GM12892 (cell line): Measurements from ENCODE around the gene AP3B1.

Source experiments
- POLR2A ChIP-seq: IDR thresholded peaks from 2 replicates; pipeline ENCODE4 v1.6.1; 2011; ENCODE audit warnings: low read depth, low read length, control low read depth
- POLR2AphosphoS5 ChIP-seq: IDR thresholded peaks from 2 replicates; pipeline ENCODE4 v1.6.1; 2011; ENCODE audit warnings: low read depth, low read length, control low read depth
- TAF1 ChIP-seq: IDR thresholded peaks from 2 replicates; pipeline ENCODE4 v1.6.1; 2011; ENCODE audit warnings: low read depth, mild to moderate bottlenecking, control low read depth, low read length, borderline replicate concordance

DNA sequence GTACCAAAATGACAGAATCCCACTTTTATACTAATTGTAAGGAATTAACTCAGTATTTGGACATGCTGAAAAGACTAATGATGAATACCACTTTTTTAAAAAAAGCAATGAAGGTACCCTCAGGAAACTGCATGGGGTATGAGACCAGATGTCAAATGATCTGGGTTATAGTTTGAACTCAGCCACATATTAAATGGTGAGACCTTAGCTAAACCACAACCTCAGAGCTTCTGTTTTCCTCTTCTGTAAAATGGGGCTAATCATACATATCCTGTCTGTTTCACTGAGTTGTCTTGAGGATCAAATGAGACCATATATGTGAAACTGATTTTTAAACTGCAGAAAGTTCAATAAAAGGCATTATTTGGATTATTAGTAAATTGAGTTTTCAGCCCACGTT, 238.4 kb downstream of the AP3B1 start:
- TF ChIP-seq POLR2AphosphoS5 (no peak), POLR2A (no peak), TAF1 (no peak)
